Renal pelvis (tissue), 4 donors: ENCODE measurements around the gene CDC42EP4. TPM values are rescaled to one million over a fixed set of nuclear protein-coding genes. Genes with fewer than 3 reads are reported as not detected.
A peak's percentile ranks its signal among the peaks of the same experiment; 100 is the strongest.

Experiments
- DNase-seq: peaks from one replicate; pipeline ENCODE4 v3.0.0-alpha.2; 2013
- polyA plus RNA-seq, 3 donors: library from polyadenylated mRNA; unstranded; fragments of 120-200 nt; gene quantifications; one replicate each; pipeline ENCODE4 v1.2.1, GENCODE V29; 2013; ENCODE audit not compliant: insufficient read length in 3 of 3

The CDC42EP4 gene
- polyA plus RNA-seq, 3 donors, result 48.5 to 57.9 (median 54.5) TPM

GRCh38 chr17:73304971-73305812 lies 6.6 kb downstream of the CDC42EP4 start:
- peak; percentile 80 for DNase-seq

GRCh38 chr17:73304438-73304837 lies 7.4 kb downstream of the CDC42EP4 start:
- DNase-seq, result no peak

GRCh38 chr17:73302189-73302588 lies 9.6 kb downstream of the CDC42EP4 start:
- no peak for DNase-seq

- no peak for DNase-seq
Observed at GRCh38 chr17:73301369-73301768, 10.4 kb downstream of the CDC42EP4 start.

- DNase-seq, result no peak
Observed at GRCh38 chr17:73300392-73300791, 11.4 kb downstream of the CDC42EP4 start.

GRCh38 chr17:73297934-73298861 lies 13.6 kb downstream of the CDC42EP4 start:
- DNase-seq, result no peak

GRCh38 chr17:73293480-73293911 lies 18.3 kb downstream of the CDC42EP4 start:
- peak; percentile 57 for DNase-seq

GRCh38 chr17:73293031-73293430 lies 18.8 kb downstream of the CDC42EP4 start:
- DNase-seq, result no peak

GRCh38 chr17:73292031-73292531 lies 19.7 kb downstream of the CDC42EP4 start:
- no peak for DNase-seq

GRCh38 chr17:73291260-73291801 lies 20.5 kb downstream of the CDC42EP4 start:
- no peak for DNase-seq

- no peak for DNase-seq
Observed at GRCh38 chr17:73290399-73291259, 21.2 kb downstream of the CDC42EP4 start.

GRCh38 chr17:73289549-73290254 lies 22.1 kb downstream of the CDC42EP4 start:
- no peak for DNase-seq

GRCh38 chr17:73288534-73289302 lies 23.1 kb downstream of the CDC42EP4 start:
- no peak for DNase-seq

GRCh38 chr17:73286863-73287296 lies 24.9 kb downstream of the CDC42EP4 start:
- DNase-seq, result no peak

GRCh38 chr17:73285916-73286862 lies 25.6 kb downstream of the CDC42EP4 start:
- DNase-seq, result no peak

- DNase-seq, result no peak
Observed at GRCh38 chr17:73285603-73285908, 26.2 kb downstream of the CDC42EP4 start.

- DNase-seq, result no peak
Observed at GRCh38 chr17:73284906-73285602, 26.7 kb downstream of the CDC42EP4 start.

GRCh38 chr17:73284354-73284753 lies 27.4 kb downstream of the CDC42EP4 start:
- no peak for DNase-seq
